ENCODE data around the gene PGAM2. TPM values are rescaled to one million over a fixed set of nuclear protein-coding genes. Genes with fewer than 3 reads are reported as not detected.
A peak's percentile ranks its signal among the peaks of the same experiment; 100 is the strongest.

PGAM2 gene
- polyA plus RNA-seq, 3 donors: 0.86 to 1.8 (median 1.7) TPM

DNA sequence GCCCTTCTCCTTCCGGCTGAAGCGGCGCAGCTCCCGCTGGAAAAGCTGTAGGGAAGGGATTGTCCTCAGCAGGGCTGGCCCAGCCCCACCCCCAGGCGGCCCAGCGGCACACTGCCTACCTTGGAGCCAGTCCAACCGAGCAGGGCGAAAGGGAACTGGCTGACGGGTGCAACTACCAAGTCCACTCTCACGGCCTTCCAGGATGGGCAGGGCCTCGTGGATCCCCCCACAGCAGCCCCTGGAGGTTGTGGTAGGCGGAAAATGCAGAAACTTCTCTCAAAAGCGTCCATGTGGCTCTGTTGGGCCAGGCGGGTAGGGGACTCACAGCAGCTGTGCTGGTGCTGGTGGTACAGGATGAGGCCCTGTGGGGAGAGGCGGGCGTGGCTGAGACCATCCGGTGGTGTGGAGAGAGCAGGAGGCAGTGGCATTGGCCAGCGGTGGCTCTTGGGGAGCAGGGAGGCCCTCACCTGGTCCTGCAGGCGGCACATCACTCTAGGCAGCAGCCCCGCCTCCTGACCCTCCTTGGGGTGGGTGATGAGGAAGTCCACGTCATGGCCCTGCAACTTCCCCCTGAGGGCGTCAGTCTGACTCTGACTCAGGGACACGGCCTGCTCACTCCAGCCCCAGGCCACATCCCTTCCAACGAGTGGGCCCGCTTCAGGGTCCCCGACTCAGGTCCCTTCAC is 8.4 kb upstream of the PGAM2 start:
- DNase-seq (ENCODE audit: extremely low read depth in 1 of 11, low read depth in 9 of 11, low spot score in 4 of 11): no peak

DNA sequence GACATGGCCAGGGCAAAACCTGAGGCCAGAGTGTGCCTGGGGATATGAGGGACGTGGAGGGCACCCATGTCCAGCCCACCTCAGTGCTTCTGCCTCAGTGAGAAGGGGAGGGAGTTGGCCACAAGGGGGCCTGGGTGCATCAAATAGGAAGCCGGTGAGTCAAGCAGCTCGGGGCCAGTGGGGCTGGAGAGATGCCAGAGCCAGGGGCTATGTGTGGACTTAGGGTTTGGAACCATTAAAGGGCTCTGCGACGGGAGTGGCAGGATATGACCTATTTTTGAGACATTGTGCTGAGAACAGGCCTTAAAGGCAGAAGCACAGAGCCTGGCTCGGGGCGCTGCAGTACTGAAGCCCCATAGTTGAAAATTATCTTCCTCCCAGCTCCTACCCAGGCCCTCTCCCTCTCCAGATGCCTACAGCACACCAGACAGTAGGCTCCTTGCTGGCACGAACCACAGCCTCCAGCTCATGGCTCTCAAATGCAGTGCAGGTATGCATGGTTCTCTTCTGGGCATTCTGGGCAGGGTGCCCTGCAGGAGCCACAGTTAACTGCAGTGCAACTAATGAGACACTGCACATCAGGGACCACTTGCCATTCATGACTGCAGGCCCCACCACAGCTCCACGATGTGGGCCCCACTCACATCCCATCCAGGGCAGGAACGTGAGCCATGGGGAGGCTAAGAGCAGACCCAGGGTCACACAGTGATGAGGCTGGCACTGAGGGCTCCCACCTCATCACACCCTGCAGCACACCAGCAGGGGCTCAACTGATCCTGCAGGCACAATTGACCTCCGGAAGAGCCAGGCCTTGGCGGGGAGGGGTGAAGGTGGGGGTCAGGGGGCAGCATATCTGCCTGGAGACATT is 7.2 kb upstream of the PGAM2 start:
- peak in 3 of 11 donors; percentile 52 to 59 (median 59) for DNase-seq (ENCODE audit: extremely low read depth in 1 of 11, low read depth in 9 of 11, low spot score in 4 of 11)

DNA sequence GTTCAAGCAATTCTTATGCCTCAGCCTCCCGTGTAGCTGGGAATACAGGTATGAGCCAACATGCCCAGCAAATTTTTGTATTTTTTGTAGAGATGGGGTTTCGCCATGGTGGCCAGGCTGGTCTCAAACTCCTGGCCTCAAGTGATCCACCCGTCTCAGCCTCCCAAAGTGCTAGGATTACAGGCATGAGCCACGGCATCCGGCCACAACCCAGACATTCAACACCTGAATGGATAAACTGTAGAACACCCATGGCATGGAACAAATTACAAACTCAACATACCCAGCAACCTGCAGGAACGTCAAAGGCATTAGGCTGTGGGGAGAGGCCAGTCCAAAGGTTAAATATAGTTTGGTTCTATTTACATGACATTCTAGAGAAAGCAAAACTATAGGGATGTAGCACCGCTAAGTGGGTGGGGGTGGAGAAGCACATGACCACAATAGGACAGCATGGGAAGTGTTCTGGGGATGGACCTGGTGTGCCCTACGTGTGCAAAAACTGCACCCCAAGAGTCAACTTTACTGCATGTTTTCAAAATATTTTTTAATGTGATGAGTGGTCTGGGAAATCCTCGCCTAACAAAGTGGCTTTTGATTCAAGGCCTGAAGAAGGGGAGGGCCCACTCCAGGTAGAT is 6.5 kb upstream of the PGAM2 start:
- DNase-seq (ENCODE audit: extremely low read depth in 1 of 11, low read depth in 9 of 11, low spot score in 4 of 11): no peak

DNA sequence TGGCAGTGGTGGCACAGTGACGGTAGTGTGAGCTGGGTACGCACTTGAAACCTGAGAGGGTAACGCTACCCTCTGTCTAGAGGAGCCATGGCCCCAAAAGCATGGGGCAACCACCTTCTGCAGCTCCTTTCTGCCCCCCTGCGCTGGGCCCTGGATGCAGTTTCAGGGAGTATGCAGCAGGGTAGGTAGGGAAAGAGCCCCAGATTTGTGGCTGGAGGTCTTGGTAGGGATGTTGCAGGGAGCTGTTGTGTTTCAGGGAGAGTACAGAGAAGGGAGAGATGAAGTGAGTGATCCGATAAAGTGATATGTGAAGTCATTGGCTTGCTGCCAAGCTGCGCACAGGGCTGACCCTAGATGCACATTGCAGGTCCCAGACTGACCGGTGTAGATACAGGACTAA is 2.7 kb upstream of the PGAM2 start:
- DNase-seq (ENCODE audit: extremely low read depth in 1 of 11, low read depth in 9 of 11, low spot score in 4 of 11): no peak

DNA sequence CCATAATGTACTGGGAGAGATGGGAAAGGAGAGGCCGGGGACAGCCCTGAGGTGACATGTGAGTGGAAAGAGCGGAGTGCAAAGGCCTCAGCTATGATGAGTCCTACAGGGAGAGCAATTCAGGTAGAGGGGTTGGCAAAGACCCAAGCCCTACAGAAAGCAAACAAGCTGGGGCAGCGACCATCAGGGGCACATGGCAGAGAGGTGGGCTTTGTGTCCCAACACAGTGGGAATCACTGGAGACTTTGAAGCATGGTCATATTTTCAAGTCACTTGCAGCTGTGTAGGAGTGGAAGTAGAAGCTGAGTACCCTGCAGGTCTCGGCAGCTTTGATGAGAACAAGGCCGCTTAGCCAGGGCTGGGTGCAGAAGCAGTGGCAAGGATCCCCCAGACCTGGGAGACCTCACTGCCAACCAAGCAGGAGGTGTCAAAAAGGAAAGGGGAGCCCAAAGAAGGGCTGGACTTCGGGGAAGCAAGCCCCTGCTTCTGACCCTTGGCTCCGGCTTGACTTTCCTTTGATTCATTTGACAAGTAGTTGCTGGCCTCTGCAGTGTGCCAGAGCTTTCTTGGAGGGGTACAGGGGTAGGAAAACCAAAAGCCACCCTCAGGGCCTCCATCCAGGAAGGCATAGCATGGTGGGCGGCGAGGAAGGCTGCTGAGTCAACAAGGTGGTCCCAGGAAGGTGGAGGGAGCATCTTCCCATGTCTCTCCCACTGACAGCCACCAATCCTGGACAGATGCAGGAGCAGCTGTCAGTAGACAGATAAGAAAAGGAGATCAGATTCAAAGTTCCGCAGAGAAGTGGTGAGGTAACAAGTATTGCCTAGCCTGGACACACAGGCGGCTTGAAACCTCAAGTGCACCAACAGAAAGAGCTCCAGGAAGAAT is 1.9 kb upstream of the PGAM2 start:
- no peak for DNase-seq (ENCODE audit: extremely low read depth in 1 of 11, low read depth in 9 of 11, low spot score in 4 of 11)

DNA sequence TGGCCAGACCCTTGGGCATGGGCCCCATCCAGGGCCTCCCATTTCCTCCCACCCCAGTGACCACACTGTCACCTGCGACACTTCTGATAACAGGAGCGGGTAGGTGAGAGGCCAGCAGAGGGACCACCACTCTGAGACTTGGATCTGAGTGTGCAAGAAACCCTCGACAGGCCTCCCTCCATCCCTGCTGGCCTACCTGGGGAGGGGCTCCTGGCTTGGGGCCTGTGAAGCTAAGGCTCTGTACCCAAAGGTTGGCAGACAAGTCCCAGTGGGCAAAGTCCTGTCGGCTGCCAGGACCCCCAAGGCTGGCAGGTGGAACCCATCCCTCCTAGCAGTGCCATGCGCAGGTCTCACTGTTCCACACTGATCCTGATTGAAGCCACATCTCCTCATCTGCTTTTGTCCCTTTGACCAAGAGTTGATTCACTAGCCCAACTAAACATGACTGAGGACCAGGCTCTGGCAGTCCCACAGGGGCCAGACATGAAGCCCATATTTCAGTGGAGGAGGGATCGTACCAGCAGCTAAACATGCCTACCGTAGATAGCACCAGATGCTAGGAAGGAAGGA is 1.2 kb upstream of the PGAM2 start:
- DNase-seq (ENCODE audit: extremely low read depth in 1 of 11, low read depth in 9 of 11, low spot score in 4 of 11): no peak

DNA sequence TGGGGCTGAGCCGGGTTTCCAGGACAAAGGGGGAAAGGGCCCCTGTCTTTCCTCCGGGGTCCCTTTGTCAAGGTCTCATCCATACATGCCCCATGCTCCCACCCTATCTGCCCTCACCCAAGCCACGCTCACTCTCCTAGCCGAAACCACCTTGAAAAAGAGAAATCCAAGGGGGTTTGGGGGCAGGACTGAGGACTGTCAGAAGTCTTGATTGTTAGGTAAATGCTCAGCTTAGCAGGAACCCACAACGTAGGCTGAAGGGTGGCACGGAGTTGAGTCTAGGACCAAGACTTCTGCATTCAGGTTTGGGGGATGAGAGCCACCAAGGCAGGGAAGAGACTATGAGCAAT is 719 bp upstream of the PGAM2 start:
- DNase-seq (ENCODE audit: extremely low read depth in 1 of 11, low read depth in 9 of 11, low spot score in 4 of 11): no peak

DNA sequence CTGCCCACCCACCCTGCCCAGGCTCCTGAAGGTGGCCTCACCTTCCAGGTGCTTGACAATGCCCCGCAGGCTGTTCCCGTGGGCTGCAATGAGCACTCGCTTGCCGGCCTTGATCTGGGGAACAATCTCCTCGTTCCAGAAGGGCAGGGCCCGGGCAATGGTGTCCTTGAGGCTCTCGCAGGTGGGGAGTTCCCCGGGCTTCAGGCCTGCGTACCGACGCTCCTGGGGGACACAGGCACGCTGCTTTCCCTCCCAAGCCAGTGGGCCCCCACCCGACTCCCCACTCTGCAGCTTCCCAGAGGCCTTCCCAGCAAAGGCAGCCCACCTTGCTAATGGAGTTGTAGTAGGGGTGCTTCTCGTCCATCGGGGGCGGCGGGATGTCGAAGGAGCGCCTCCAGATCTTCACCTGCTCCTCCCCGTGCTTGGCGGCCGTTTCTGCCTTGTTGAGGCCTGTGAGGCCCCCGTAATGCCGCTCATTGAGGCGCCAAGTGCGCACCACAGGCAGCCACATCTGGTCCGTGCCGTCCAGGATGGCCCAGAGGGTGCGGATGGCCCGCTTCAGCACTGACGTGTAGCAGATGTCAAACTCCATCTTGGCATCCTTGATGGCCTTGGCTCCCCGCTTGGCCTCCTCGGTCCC is 456 bp downstream of the PGAM2 start:
- DNase-seq (ENCODE audit: extremely low read depth in 1 of 11, low read depth in 9 of 11, low spot score in 4 of 11): no peak

DNA sequence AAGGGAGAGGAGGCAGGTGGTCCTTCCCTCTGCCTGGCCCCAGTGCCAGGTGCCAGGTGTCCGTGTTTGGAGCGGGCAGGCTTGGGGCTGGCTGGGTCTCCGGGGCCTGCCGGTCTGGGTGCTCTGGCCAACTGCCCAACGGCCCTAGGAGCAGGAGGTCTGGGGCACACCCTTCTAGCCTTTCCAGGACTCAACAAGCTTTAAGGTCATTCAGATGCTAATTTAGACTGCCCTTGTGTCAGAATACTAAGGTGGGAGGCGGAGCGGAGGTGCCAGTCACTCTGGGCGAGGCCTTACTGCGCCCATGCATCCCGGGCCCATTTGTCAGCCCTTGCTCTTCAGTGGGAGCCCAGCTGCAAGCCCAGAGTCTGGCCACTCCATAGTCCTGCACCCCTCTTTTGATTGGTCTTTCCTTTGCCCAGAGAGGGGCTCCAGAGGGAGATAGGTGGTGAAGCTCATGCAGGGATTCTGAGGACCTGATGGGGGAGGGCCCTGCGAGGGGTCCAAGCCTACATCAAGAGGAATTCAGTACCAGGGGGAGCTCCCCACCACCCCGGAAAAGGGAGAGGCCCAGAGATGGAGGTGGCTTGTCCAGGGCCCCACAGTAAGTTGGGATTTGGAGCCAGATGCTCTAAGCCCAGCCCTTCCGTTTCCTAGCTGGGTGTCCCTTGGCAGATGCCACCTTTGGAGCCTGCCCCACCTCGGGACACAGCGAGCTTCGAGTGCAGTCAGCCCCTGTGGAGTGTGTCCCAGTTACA is 1.3 kb downstream of the PGAM2 start:
- no peak for DNase-seq (ENCODE audit: extremely low read depth in 1 of 11, low read depth in 9 of 11, low spot score in 4 of 11)

DNA sequence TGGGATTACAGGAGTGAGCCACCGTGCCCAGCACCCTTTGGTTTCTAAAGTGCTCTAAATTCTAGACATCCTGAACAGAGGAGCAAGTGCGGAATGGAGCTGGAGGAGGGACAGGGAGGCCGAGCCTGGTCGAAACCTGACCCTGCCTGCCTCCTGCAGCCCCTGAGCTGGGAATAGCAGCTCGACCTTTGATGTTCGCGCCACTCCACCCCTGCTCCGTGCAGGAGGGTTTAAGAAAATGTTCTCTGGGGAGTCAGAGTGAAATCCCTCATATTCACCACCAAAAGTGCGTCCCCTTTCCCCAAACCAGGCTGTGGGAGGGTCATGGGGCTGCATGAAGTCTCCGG is 1.8 kb downstream of the PGAM2 start:
- DNase-seq (ENCODE audit: extremely low read depth in 1 of 11, low read depth in 9 of 11, low spot score in 4 of 11): no peak

DNA sequence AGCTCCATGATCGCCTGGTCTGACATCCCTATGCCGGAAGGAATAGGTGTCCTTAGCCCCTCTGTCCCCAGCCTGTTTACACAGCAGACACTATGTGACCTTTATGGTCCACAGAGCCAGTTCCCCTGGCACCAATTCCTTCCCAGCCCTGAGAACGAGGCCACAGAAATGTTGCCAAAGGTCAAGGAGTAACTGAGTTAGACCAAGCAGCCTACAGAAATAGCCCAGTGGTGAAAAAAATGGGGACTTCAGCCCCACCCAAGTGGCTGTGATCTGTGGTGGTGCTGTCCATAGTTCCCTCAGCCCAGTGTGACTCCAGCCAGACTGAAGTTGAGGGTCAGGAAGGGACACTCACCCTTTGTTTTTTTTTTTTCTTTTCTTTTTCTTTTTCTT is 2.5 kb downstream of the PGAM2 start:
- DNase-seq (ENCODE audit: extremely low read depth in 1 of 11, low read depth in 9 of 11, low spot score in 4 of 11): no peak

DNA sequence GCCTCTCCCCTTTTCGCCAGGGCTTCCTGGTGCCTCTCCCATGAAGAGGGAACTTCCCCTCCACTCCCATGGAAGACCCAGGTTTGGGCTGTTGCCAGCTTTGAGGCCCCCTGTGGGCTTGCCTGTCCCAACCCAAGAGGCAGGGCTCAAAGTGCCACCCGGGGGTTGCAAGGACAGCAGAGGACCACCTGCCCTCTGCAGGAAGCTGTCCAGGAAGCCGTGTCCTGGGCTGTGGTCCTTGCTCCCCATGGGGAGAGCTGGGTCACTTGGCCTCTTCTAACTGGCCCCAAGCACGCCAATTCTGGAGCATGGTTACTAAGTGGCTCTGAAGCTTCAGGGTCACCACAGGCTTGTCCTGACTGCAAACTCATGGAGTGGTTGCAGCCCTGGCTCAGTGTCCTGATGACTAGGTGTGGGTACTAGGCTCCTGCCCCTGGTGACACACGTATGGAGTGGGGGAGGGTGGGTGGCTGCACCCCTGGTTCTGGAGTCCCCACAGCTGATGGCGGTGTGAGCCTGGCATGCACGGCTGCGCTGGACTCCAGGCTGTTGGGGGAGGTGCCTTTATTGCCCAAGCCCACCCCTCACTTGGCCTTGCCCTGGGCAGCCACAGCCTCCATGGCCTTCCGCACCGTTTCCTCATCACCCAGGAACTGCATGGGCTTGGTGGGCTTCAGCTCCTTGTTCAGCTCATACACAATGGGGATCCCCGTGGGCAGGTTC is 3.0 kb downstream of the PGAM2 start:
- no peak for DNase-seq (ENCODE audit: extremely low read depth in 1 of 11, low read depth in 9 of 11, low spot score in 4 of 11)

DNA sequence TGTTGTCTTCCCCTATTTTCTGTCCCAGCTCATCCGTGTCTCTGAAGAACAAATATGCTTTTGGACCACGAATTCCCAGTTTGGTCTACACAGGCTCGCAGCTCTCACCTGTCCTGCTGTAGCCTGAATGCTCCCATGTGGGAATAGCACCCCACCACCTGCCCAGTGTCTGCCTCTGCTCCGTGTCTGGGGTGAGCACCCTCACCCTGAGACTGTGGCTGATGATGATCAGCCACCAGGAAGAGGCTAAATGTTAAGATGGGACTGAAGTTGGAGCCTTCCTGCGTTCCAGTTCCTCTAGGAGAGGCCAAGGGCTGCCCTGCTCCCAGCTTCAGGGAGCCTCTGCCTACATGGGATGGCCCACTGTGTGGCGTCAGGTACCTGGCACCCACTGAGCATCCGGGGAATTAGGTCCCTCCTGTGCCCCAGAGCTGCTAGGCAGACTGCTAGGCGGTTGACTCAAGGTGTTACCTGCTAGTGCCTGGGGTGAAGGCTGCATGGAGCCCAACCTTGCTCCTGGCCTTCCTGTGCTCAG is 3.7 kb downstream of the PGAM2 start:
- DNase-seq (ENCODE audit: extremely low read depth in 1 of 11, low read depth in 9 of 11, low spot score in 4 of 11): no peak

DNA sequence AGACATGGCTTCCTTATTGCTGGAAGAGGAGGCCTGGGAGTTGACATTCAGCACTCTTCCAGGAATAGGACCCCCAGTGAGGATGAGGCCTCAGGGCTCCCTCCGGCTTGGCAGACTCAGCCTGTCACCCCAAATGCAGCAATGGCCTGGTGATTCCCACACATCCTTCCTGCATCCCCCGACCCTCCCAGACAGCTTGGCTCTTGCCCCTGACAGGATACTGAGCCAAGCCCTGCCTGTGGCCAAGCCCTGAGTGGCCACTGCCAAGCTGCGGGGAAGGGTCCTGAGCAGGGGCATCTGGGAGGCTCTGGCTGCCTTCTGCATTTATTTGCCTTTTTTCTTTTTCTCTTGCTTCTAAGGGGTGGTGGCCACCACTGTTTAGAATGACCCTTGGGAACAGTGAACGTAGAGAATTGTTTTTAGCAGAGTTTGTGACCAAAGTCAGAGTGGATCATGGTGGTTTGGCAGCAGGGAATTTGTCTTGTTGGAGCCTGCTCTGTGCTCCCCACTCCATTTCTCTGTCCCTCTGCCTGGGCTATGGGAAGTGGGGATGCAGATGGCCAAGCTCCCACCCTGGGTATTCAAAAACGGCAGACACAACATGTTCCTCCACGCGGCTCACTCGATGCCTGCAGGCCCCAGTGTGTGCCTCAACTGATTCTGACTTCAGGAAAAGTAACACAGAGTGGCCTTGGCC is 4.3 kb downstream of the PGAM2 start:
- DNase-seq (ENCODE audit: extremely low read depth in 1 of 11, low read depth in 9 of 11, low spot score in 4 of 11): no peak

DNA sequence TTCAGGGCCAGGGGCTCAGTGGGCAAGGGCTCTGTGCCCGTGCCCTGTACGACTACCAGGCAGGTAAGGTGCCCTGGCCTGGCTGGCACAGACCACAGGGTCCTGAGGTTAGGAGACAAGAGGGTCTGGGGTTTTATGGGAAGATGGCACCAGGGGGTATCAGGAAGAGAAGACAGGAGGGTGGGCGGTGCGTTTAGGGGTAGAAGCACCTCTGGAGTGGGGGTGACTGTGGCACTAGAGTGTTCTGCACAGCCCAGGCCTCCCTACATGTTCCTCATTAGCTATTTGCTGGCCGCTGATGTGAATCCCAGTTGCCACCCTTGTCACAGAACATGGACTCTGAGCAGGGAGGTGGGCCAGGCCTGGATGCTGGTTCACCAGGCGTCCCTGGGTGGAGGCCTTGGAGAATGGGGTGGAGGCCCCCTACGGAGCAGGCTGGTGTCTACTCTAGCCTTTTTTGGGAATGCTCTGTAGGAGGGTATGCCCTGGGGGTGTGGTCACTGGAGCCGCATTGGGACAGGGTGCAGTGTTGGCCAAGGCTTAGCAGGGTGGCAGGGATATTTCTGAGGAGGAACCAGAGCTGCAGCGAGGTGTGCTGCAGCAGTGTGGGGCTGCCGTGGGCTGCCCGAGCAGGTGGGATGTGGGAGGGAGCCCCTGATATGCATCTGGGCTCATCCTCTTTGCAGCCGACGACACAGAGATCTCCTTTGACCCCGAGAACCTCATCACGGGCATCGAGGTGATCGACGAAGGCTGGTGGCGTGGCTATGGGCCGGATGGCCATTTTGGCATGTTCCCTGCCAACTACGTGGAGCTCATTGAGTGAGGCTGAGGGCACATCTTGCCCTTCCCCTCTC is 5.0 kb downstream of the PGAM2 start:
- DNase-seq (ENCODE audit: extremely low read depth in 1 of 11, low read depth in 9 of 11, low spot score in 4 of 11): no peak

All from renal cortex interstitium (tissue), 11 donors.